ENCODE data around the gene SRXN1. TPM values are rescaled to one million over a fixed set of nuclear protein-coding genes. Genes with fewer than 3 reads are reported as not detected.

SRXN1 gene
- total RNA-seq, 2 experiments from 2014 or later: 27.9 to 28.2 TPM

DNA sequence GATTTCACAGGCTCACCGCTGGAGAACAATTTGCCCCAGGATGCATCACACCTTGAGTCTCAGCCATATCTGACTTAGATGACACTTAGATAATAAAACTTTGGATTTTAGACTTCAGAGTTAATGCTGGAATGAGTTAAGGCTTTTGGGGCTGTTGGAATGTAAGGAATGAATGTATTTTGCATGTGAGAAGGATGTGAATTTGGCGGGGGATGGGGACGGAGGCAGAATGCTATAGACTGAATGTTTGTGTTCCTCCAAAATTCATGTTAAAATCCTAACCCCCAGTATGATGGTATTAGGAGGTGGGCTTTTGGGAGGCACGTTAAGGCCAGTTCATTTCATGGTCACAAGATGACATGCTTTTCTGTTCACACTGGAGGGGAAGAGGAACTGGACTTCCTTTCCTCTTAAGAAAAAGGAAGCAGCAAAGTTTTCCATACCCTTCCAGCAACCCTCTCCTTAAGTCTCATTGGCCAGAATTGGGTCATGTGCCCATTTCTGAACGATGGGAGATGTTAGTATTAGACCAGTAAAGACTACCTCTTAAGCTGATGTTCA, 5.8 kb upstream of the SRXN1 start:
- POLR2A ChIA-PET: no interaction called here
- CTCF ChIA-PET: interaction anchor here (2.7 kb wide), 1 partner anchor 13 kb away, joined by 8 read pairs; no protein-coding TSS in a partner anchor

DNA sequence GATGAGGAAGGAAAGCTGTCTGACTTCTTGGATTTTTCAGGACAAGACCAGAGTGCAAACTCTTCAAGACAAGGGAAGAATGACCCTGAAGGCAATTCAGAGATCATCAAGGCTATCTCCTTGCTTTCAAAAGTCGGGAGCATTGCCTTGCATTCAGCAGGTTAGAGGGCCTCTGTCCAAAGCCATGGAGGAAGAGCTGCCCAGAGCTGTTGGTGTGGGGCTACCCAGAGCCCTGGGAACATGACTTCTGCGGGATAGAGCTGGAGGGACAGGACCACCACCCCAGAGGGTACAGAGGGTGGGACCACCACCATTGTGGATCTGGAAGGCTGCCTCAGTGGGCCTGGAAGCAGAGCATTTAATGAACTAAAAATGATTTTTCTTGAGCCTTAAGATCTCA, 5.2 kb upstream of the SRXN1 start:
- POLR2A ChIA-PET: no interaction called here
- CTCF ChIA-PET: interaction anchor here (2.7 kb wide), 1 partner anchor 13 kb away, joined by 8 read pairs; no protein-coding TSS in a partner anchor

DNA sequence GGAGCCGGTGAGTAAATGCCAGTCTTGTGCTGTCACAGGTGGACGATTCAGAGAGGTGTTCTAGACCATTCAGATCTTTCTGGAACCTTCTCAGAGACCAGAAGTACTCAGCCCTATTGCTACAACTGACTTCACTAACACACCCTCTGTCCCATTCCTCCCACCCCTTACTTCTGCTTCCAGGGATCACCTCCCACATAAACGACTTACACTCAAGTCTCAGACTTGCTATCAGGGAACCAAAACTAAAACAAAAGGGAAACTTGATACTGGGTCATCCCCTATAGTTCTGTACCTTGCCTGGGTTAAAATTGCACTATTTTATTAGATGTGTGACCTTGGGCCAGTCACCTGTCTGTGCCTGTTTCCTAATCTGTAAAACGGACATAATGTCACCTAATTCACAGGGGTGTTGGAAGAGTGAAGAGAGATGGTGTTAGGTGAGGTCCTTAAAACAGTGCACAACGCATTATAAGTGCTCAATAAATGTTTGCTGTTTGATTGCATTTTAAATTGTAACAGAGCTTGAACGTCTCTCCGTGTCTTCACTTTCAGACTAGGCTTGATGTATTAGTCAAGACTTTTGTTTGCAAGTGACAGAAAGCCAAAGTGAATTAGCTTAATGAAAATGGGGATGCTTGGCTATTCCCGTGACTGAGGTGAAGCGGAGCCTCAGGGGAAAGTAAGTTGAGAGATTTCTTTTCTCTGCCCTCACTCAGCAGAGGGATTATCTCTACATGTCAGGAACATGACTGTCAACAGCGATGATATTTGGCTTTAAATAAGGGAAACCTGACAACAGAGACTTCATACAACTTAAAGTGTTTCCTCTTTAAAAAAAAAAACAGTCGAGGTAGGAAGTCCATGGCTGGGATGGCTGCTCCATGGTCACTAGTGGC, 3.0 kb upstream of the SRXN1 start:
- ChIA-PET POLR2A (no interaction called here), CTCF (no interaction called here)

DNA sequence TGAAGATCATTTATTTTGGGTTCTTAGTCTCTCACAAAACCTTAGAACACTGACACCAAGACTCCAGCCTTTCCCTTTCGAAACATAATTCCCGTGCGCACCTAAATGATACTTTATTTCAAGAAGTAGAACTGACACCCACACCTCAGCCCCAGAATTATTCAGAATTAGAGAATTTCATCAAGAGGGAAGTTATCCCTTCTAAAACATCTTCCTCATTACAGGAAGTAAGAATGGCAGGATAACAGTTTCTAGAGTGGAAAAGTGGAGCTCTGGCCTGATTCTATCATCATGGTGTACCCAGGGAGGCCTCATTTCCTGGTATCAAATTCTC, 1.4 kb upstream of the SRXN1 start:
- POLR2A ChIA-PET: no interaction called here
- CTCF ChIA-PET: interaction anchor here (1.9 kb wide), 1 partner anchor 9 kb away, joined by 5 read pairs; no protein-coding TSS in a partner anchor

DNA sequence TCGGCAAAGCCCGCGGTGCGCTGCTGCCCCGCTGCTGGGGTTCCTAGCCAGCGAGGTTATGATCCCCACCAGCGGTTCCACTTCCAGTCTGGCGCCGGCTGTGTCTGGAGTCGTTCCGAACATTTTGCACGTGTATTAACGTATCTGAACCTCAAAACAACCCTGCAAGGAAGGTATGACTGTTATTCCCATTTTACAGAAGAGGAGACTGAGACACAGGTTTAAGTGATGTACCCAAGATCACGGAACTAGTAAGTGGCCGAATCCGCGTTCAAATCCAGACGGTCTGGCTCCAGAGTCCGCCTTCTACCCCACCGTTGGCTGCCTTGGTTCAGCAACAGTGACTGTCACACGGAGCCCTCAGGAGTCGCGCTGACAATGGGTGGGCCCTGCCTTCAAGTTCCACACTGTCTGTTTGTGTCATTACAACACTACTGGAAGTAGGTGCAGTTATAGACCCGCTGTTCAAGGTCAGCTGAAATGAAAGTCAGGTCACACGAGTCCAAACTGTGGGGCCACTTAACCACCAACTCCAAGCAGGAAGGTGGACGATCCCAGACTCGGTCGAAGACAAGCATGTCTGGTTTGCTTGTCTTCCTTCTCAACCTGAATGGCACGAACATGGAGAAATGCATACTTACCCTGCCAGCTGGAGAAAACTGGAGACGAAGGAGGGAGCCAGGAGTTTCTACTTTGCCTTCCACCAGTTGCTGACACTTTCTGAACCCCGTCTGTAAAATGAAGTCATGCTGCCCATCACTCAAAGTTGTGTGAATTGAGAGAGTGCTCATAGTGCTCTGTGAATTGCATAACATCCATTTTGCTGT, 803 bp upstream of the SRXN1 start:
- POLR2A ChIA-PET: no interaction called here
- CTCF ChIA-PET: interaction anchor here (1.9 kb wide), 1 partner anchor 8 kb away, joined by 5 read pairs; no protein-coding TSS in a partner anchor

DNA sequence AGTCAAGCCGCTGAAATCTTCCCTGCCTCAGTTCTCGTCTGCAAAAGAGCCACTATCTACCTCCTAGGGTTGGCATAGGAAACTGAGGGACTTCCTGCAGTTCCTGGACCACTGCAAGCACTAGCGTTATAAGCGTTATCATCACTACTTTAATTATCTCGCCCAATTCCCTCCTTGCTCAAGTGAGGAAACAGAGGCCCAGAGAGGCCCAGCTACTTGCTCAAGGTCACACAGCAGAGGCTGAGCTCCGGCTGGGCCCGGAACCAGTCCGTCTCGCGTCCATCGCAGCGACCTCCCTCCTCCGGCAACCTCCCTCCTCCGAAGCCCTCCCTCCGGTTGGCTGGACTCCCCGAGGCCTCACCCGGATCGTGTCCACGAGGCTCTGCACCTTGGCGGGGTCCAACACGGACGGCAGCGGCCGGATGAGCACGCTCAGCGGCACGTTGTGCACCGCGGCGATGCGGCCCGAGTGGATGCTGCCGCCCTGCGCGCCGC, 338 bp downstream of the SRXN1 start:
- ChIA-PET POLR2A (interaction anchor here (1.1 kb wide), 1 partner anchor 109 kb away, joined by 5 read pairs; the partner anchor contains the start of gene CSNK2A1), CTCF (interaction anchor here (1.0 kb wide), 1 partner anchor 15 kb away, joined by 3 read pairs; no protein-coding TSS in a partner anchor)

DNA sequence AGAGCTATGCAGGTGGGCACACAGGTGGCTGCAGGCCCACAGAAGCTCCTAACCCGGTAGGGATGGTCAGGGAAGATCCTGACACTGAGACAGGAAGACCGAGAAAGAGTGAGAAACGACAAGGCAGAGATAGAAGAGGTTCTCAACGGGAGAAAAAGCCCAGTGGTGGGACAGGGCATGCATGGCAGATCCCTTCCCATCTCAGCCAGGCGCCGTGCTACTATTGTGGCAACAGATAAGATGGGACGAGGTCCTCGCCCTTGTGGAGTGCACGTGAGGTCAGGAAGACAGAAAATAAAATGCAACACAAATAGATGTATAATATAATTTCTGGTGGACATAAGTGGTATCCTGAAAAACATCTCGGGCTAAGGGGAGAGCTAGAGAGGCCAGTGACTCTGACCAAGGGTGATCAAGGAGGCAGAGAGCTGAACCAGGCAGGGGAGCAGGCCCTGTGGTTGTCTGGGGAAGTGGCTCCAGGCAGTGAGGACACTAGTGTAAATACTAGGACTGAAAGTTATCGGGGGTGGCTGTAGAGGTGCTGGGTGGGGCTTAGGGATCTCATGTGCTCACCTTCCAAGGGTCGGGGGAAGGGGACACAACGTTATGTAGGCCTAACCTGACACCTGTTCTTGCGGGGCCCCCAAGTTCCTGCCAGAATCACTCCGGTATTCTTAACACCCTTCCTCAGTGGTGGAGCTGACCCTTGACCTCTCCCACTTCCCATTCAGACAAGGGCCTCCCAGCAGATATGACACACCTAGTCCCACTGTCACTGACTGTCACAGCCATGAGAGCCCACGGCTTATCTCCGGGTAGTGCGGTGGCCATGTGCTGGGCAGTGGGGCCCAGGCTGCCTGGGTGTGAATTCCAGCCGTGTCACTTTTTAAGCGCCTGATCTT, 1.0 kb downstream of the SRXN1 start:
- POLR2A ChIA-PET: interaction anchor here (1.1 kb wide), 1 partner anchor 108 kb away, joined by 5 read pairs; the partner anchor contains the start of gene CSNK2A1
- CTCF ChIA-PET: interaction anchor here (1.0 to 1.1 kb wide), 2 partner anchors 15 to 173 kb away, joined by 3 read pairs; no protein-coding TSS in a partner anchor

DNA sequence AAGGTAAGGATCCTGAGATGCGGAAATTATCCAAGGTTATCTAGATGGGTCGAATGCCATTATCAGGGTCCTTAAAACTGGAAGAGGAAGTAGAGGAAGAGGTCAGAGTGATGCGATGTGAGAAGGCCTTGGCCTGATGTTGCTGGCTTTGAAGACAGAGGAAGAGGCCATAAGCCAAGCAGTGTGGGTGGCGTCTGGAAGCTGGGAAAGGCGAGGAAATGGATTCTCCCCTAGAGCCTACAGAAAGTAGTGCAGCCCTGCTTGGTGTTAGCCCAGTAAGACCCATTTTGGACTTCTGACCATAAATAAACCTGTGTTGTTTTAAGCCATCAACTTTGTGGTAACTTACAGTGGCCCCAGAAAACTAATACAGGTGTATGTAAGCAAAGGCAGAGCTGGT, 2.0 kb downstream of the SRXN1 start:
- ChIA-PET POLR2A (no interaction called here), CTCF (interaction anchor here (1.1 kb wide), 1 partner anchor 172 kb away, joined by 3 read pairs; no protein-coding TSS in a partner anchor)

DNA sequence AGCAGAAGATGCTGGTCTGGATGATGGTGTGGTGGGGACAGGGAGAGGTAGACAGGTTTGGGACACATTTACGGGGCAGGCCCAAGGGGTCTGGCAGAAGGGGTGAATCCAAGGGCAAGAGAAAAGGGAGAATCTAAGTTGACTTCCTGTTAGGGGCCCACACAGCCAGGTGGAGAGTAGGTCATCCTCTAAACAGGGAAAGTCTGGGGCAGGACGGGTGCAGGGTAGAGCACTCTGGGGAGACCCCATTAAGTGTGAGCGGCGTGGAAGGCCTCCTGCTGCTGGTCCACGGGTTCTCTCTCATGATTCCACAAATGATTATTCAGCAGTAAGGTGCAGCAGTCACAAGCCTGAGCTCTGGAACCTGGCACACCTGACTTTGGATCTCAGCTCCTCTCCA, 2.7 kb downstream of the SRXN1 start:
- ChIA-PET POLR2A (no interaction called here), CTCF (interaction anchor here (1.1 kb wide), 1 partner anchor 188 kb away, joined by 3 read pairs; no protein-coding TSS in a partner anchor)

DNA sequence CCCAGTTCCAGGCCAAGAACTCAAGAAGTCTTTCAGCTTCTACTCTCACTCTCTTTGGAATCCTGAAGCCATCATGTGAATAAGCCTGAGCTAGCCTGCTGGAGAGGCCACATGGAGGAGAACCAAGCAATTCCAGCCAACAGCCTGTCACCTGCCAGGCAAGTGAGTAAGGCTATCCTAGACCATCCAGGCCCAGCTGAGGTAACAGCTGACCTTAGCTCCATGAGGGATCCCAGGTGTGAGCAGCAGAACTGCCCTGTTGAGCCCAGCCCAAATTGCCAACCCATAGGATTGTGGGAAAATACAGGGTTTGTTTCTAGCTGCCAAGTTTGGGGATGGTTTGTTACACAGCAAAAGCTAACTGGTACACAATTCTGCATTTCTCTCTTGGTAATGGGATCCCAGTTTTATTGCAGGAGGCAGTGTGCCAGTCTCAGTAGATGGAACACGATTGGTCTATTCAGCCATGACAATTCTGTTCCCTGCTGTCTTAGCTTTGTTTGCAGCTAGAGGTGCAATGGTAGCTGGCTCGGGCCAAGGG, 5.5 kb downstream of the SRXN1 start:
- CTCF ChIA-PET: interaction anchor here (3.0 kb wide), 1 partner anchor 19 kb away, joined by 11 read pairs; no protein-coding TSS in a partner anchor

DNA sequence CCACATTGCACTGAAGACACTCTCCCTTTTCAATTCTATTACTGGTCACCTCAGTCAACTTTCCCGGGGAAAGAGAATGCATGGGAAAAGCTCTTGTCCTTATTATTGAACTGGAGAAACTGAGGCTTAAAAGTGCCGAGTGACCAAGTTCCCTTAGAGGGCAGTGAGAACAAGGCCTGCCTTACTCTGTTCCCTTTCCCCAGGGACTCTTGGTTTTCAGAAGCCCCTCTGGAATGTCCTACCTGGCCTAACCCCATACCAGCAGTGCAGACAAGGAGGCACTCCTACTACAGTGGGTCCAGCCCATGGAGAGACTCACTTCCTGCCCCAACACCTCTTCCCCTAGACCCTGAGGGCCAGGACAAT, 6.1 kb downstream of the SRXN1 start:
- CTCF ChIA-PET: interaction anchor here (3.0 kb wide), 1 partner anchor 20 kb away, joined by 11 read pairs; no protein-coding TSS in a partner anchor
- POLR2A ChIA-PET: no interaction called here

More for the DNA sequence above, 5.5 kb downstream of the SRXN1 start:
- POLR2A ChIA-PET: no interaction called here

DNA sequence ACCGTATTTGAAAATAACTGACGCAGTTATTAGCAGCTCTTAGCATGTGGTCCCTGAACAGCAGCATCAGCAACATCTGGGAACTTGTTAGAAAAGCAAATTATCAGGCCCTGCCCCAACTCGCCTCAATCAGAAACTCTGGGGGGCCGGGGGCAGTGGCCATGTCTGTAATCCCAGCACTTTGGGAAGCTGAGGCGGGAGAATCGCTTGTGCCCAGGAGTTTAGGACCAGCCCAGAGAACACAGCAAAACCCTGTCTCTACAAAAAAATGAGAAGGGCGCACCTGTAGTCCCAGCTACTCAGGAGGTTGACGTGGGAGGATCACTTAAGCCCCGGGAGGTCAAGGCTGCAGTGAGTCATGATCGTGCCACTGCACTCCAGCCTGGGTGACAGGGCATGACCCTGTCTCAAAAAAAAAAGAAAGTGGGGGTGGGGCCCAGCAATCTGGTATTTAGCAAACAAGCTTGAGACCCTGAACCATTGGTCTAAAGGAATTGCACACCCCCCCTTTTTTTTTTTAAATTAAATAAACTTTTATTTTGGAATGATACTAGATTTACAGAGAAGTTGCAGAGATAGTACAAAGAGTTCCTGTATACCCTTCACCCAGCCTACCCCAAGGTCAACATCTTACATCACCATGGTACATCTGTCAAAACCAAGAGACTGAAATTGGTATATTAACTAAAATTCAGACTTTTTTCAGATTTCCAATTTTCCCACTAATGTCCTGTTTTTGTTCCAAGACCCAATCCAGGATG, 6.7 kb downstream of the SRXN1 start:
- POLR2A ChIA-PET: no interaction called here
- CTCF ChIA-PET: interaction anchor here (0.6 to 3.0 kb wide), 18 partner anchors 8 to 135 kb away, joined by 3 to 11 read pairs (median 6); partner anchors contain the start of genes CSNK2A1 and TCF15

DNA sequence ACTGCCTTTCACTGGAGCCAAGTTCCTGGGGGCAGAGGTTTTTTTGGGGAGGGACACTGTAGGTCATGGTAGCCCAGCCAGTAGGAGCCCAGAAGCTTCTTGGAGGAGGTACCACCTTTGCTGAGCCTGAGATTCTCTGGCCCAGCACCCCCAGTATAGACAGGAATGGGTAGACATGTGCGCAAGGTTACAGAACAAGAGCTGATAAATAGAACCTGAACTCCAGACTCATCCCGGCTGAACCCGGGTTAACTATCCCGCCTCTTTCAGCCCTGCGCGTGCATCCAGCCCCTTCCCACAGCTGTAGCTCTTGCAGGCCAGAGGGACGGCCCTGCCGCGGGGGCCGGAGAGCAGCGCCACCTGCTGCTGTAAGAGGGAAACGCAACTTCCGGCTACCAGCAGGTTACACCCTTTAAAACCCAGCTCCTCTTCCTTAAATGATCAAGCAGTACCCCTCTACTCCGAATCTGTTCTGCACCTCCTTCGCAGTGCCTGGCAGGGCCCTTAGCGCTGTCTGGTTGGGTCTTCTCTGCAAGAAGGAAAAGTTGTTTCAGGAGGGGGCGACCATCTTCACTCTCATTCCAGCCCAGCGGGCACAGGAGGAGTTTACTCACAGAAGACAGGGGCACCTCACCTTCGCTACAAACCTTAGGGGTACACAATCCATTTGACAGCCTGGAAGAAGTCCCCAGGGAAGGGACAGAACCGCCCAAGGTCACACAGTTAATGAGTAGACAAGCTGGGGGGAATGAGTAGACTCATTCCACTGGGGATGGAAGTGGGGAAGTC, 7.5 kb downstream of the SRXN1 start:
- ChIA-PET POLR2A (no interaction called here), CTCF (interaction anchor here (0.6 to 2.0 kb wide), 20 partner anchors 9 to 134 kb away, joined by 3 to 10 read pairs (median 5); partner anchors contain the start of genes CSNK2A1 and TCF15)

DNA sequence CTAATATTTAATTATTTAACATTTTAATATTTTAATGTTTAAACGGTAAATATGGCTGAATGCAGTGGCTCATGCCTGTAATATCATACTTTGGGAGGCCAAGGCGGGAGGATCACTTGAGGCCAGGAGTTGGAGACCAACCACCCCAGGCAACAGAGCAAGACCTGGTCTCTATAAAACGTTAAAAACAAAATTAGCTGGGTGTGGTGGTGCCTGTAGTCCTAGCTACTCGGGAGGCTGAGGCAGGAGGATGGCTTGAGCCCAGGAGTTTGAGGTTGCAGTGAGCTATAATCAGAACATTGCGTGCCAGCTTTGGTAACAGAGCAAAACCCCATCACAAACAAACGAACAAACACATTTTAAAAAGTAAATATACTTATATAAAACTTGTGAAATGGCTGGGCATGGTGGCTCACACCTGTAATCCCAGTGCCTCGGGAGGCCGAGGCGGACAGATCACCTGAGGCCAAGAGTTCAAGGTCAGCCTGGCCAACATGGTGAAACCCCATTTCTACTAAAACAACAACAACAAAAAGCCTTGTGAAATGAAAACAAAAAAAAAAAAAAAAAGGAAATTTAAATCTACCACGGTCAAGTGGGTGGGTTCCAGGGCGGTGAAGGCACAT, 8.2 kb downstream of the SRXN1 start:
- POLR2A ChIA-PET: no interaction called here
- CTCF ChIA-PET: interaction anchor here (0.7 to 2.0 kb wide), 18 partner anchors 9 to 108 kb away, joined by 3 to 10 read pairs (median 5); partner anchors contain the start of gene TCF15

DNA sequence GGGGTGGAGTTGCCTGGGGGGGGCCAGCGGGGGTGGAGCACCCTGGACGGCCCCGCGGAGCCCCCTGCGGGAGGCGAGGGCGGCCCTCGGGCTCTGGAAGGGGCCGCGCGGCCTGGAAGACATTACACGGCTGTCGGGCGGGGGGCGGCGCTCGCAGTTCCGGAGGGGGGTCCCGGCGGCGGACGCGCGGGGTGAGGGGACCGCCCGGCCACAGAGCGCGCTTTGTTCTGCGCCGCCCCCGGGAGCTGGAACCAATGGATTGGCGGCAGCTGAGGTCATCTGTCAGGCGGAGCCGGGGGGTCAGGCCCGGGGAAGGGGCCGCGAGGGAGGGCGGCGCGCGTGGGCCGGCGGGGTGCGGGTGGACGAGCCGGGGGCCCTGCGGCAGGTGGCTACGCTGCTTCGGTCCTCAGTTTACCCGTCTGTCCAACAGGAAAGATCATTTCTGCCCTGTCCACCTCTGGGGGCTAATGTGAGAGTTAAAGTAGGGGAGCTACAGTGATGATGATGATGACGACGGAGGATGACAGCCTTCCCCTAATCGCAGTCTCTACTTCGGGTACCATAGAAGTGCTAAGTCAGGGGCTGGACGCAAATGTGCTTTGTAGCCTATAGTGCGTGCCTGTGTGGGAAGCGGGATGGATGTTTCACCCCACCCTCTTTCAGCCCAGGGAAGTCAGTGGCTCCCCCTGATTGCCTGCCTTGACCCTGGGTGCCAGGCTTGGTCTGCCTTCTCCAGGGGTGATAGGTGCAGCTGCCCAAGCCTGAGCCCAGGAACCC, 10.4 kb downstream of the SRXN1 start:
- ChIA-PET POLR2A (no interaction called here), CTCF (interaction anchor here (1.0 kb wide), 1 partner anchor 80 kb away, joined by 3 read pairs; no protein-coding TSS in a partner anchor)
